Lower leg skin (tissue), 4 donors: ENCODE measurements around the gene TUBB1. TPM values are rescaled to one million over a fixed set of nuclear protein-coding genes. Genes with fewer than 3 reads are reported as not detected.

Experiments used
- DNase-seq, 2 donors: peaks; one replicate each; pipeline ENCODE4 v3.0.0-alpha.2; 2019; ENCODE audit warnings: low spot score in 2 of 2
- H3K4me3 ChIP-seq: fragments of 200-600 bp; sonication (generic); 2 replicates; pipeline ENCODE4 v1.5.1; 2017; ENCODE audit warnings: mild to moderate bottlenecking, low read depth; ENCODE audit not compliant: poor library complexity, severe bottlenecking
- POLR2A ChIP-seq, 2 donors: fragments of 450-650 bp; IDR thresholded peaks; one replicate each; pipeline ENCODE4 v1.6.1; 2016 to 2017; ENCODE audit warnings: antibody characterized with exemption in 2 of 2, mild to moderate bottlenecking in 1 of 2, moderate library complexity in 1 of 2
- WGBS, 2 donors: methylation state at CpG; one replicate each; pipeline ENCODE4 v1.1.5; 2018; 5-methylcytosine and 5-hydroxymethylcytosine counted together
- intact Hi-C: fragments of 100-400 bp; cut with DNase I; formaldehyde crosslinking; loops from one replicate; pipeline ENCODE4 v1.15.0; 2023; ENCODE audit warnings: low total_unique reads
- total RNA-seq, 4 donors: library from RNA; depleted of rRNA; stranded (reverse); fragments of >200 nt; gene quantifications; one replicate each; pipeline ENCODE4 v1.1.0, GENCODE V29; 2016
- TF ChIP-seq, protein P1 (sequence below), 3 donors: fragments of 450-650 bp; IDR thresholded peaks; one replicate each; pipeline ENCODE4 v1.5.1; 2016; ENCODE audit warnings: antibody characterized with exemption in 3 of 3, mild to moderate bottlenecking in 3 of 3, moderate library complexity in 2 of 3

TUBB1 gene
- total RNA-seq, 4 donors from 2014 or later: 0.04 TPM; not detected in 3

DNA sequence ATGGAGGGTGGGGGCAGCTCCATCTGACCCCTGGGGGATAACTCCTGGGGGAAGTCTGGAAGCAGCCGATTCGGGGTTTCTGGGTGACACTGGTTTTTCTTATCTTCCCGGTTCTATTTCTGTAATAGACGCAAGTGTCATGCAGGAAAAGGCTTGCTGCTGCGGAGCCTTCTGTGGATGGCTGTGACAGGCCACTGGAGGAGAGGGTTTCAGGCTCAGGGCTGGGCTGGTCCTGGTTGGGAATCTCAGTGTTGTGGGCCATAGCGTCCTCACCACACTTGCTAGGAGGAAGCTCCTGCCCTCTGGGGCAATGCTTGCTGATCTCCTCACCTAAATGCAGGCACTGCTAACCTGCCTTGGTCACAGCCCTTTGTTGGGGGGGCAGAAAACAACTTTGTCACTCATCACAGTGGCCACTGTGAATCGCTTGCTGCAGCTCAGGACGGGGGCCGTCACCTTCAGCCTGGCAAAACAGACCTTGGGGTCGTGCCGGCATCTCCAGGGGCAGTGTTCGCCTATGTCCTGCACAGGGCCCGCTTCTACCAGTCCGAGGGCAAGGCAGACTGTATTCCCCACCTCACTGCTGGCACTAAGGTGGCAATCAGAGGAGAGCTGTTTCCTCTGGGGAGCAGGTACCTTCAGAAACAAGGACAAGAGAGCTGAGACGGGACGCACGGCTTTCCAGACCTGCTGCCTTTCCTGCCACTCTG is 4.4 kb upstream of the TUBB1 start:
- no peak overlapping the region for H3K4me3 ChIP-seq
- TF ChIP-seq POLR2A (IDR thresholded peaks at IDR 0.05): no peak
- TF ChIP-seq, protein P1, sequence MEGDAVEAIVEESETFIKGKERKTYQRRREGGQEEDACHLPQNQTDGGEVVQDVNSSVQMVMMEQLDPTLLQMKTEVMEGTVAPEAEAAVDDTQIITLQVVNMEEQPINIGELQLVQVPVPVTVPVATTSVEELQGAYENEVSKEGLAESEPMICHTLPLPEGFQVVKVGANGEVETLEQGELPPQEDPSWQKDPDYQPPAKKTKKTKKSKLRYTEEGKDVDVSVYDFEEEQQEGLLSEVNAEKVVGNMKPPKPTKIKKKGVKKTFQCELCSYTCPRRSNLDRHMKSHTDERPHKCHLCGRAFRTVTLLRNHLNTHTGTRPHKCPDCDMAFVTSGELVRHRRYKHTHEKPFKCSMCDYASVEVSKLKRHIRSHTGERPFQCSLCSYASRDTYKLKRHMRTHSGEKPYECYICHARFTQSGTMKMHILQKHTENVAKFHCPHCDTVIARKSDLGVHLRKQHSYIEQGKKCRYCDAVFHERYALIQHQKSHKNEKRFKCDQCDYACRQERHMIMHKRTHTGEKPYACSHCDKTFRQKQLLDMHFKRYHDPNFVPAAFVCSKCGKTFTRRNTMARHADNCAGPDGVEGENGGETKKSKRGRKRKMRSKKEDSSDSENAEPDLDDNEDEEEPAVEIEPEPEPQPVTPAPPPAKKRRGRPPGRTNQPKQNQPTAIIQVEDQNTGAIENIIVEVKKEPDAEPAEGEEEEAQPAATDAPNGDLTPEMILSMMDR (IDR thresholded peaks at IDR 0.05): no peak
- no peak for DNase-seq
- WGBS, 2 donors: 86 to 89% methylated on average over 13 to 16 of the region's 17 CpGs
- intact Hi-C loops: no loop called here

DNA sequence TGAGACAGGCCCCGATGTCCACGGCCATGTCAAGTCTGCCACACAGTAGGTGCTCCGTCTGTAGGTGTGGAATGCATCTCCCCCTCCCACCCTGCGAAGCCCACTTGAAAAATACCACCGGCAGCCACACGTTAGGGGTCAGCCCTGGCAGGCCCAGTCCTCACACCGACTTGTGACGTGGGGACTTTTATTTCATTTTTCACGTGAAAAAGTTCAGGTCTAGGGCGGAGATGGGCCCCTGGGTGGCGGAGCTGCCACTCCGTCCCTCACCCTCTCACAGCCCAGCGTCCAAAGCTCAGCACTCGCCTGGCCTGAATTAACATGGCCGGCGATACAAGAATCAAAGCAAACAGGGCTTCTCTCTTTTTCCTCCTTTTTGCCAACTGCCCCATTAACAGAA is 3.8 kb upstream of the TUBB1 start:
- WGBS, 2 donors: 92% methylated on average over 16 of the region's 16 CpGs
- intact Hi-C loops: no loop called here
- no peak for TF ChIP-seq POLR2A (IDR thresholded peaks at IDR 0.05)
- TF ChIP-seq, protein P1 (IDR thresholded peaks at IDR 0.05): no peak
- H3K4me3 ChIP-seq: no peak overlapping the region
- DNase-seq: no peak

DNA sequence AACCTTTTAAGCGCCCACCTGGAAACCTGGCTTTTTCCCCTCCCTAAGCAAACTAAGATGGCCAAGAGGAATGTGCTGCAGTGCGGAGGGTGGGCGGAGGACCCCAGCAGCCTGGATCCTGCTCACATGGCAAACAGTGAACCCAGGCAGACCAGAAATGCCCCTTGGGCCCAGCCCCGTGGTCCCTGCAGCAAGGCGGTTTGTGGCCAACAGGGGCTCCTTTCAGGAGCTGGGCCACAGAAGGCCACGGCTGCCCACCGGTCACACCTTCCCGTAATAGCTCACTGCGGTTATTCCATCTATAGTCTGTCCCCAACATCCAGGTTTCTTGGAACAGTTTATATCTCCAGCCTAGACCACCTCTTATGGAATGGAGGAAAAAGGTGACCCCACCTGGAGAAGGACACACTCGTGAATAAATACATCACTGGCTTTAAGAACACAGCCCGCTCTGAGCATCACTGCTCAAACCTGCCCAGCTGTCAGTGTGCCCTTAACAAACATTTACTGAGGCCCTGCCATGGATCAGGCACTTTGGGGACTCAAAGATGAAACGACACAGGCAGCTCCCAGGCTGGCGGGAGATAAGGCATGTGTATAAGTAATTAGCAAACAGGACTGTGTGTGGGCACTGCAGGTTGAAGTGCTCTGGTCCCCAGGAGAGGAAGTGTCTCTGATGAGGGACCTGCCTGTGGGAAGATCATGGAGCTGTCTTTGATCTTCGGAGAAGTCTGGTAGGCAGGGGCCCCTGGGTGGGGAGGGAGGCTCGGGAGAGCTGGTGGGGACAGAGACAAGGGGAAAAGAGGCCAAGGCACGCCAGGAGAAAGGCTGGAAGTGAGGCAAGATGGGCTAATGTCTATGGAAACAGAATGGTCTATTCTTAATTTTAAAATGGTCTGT is 3.2 kb upstream of the TUBB1 start:
- TF ChIP-seq POLR2A (IDR thresholded peaks at IDR 0.05): no peak
- TF ChIP-seq, protein P1 (IDR thresholded peaks at IDR 0.05): no peak
- intact Hi-C loops: no loop called here
- no peak for DNase-seq
- H3K4me3 ChIP-seq: no peak overlapping the region
- 86 to 88% methylated on average over 15 to 16 of the region's 16 CpGs for WGBS, 2 donors

DNA sequence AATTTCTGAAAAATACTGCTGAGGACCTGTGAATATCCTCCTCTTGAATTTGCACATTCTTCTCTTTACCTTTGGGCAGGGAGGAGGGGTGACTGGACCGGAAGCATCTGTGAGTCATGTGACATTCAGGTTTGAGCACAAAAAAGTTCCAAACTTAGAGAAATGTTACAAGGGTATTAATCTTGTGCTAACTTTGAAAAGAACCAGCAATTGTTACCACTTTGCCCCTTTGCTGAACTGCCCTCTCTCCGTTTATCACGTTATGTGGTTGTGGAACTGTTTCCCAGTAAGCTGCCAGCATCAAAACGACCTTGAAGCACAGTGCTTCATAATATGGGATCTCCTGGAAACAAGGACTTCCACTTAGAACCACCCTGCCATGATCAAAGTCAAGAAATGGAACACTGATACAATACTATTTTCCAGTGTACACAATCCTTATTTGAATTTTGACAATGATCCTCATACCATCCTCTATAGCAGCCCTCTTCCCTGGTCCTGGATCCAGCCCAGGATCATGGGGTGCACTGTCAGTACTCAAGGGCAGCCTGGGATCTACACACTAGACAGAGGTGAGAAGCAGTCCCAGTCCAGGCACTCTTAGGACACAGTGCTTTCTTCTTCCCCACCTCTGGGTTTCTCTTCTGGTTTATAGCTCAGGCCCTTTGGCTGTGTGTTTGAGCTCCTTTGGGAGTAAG is 2.3 kb upstream of the TUBB1 start:
- intact Hi-C loops: no loop called here
- WGBS, 2 donors: 52 to 63% methylated on average over 4 of the region's 4 CpGs
- no peak for TF ChIP-seq POLR2A (IDR thresholded peaks at IDR 0.05)
- TF ChIP-seq, protein P1 (IDR thresholded peaks at IDR 0.05): no peak
- no peak for DNase-seq
- H3K4me3 ChIP-seq: no peak overlapping the region

DNA sequence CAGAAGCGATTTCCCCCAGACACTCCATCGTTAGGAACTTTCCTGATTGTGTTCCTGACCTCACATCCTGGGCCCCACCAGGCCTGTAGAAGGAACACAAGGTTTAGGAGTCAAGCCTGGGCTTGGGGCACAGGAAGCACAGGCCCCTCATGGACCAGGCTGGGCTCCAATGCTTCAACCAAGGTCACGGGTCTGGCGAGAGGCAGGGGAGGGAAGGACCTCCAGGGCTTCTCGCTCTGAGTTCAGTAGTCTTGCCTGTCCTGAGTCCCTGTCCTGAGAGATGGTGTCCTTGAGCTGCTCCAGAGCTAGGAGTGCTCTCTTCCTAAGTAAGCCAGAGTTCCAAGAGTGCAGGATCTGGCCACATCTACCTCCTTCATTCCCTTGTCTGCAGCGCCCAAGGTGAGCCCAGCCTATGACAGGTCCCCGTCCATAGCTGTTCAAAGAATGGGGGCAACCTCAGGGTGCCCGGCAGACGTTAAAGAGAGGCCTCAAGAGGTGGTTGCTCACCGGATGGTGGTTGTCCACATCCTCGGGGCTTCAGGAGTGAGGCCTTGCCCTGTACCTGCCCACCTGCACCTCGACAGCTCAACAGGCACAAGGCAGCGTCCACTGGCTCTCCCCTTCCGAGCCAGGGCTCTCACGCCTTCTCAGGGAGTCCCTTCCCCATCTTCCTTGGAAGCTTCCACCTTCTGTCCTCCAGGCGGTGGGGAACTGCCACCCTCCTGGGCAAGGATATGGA is 1.6 kb upstream of the TUBB1 start:
- no peak overlapping the region for H3K4me3 ChIP-seq
- WGBS, 2 donors: 91 to 93% methylated on average over 16 of the region's 16 CpGs
- intact Hi-C loops: no loop called here
- DNase-seq: no peak
- no peak for TF ChIP-seq POLR2A (IDR thresholded peaks at IDR 0.05)
